ENCODE results near the gene CHMP1A. TPM values are rescaled to one million over a fixed set of nuclear protein-coding genes. Genes with fewer than 3 reads are reported as not detected.
"Not testable (repeated sequence)": the region's sequence is repeated elsewhere in the genome, so short reads cannot be mapped to it uniquely, and the experiment has no call there.

CHMP1A gene
- polyA plus RNA-seq, 2 of the 4 experiments (the other 2 are of a cell fraction), result 36.4 to 91.7 TPM

GRCh38 chr16:89695086-89695874 lies 37.8 kb upstream of the CHMP1A start:
- ChIA-PET POLR2A (interaction anchor here (4.4 kb wide), 1 partner anchor 9 kb away, joined by 26 read pairs; the partner anchor contains the start of gene CDK10), CTCF (interaction anchor here (0.6 to 1.0 kb wide), 2 partner anchors 101 to 166 kb away, joined by 3 read pairs; no protein-coding TSS in a partner anchor)
- H3K9me3 ChIP-seq, result no peaks in the 10 kb centered on the region
- no peak overlapping the region for H3K4me3 ChIP-seq
- no peak for TF ChIP-seq ZSCAN20 (CRISPR knock-in tag; IDR thresholded peaks at IDR 0.05)
- H3K4me1 ChIP-seq, result peaks cover 5% of the 10 kb centered on the region; the same call in 2 of the 3 replicates
- 93% methylated on average over 24 of the region's 31 CpGs for WGBS (ENCODE audit: missing lambda C conversion rate)
- H3K4me2 ChIP-seq, result no peak overlapping the region
- ATAC-seq (peak; percentile 1 to 3; a peak in 1 of 6 replicates), DNase-seq (ENCODE audit: low read depth in 1 of 2, low spot score in 1 of 2) (no peak), FAIRE-seq (no peak)
- H3K27ac ChIP-seq, result no peak overlapping the region

- FAIRE-seq; H3K4me2 ChIP-seq; ATAC-seq; H3K9me3 ChIP-seq; H3K4me3 ChIP-seq; DNase-seq (ENCODE audit: low read depth in 1 of 2, low spot score in 1 of 2); H3K27ac ChIP-seq; H3K4me1 ChIP-seq: not testable (repeated sequence)
- 90% methylated on average over 6 of the region's 23 CpGs for WGBS (ENCODE audit: missing lambda C conversion rate)
- CTCF ChIA-PET, result interaction anchor here (0.6 to 1.0 kb wide), 2 partner anchors 101 to 167 kb away, joined by 3 read pairs; no protein-coding TSS in a partner anchor
- POLR2A ChIA-PET, result interaction anchor here (4.4 kb wide), 1 partner anchor 8 kb away, joined by 26 read pairs; the partner anchor contains the start of gene CDK10
Measured at GRCh38 chr16:89694784-89695085, 37.2 kb upstream of the CHMP1A start.

GRCh38 chr16:89693931-89694783 lies 36.6 kb upstream of the CHMP1A start:
- no peak overlapping the region for H3K27ac ChIP-seq
- 91% methylated on average over 17 of the region's 32 CpGs for WGBS (ENCODE audit: missing lambda C conversion rate)
- H3K4me1 ChIP-seq, result no peaks in the 10 kb centered on the region
- TF ChIP-seq HOXA7 (CRISPR knock-in tag; IDR thresholded peaks at IDR 0.05), result no peak
- no peak for TF ChIP-seq POLR2A (IDR thresholded peaks at IDR 0.05; ENCODE audit: low read length)
- no peak for TF ChIP-seq CEBPB (IDR thresholded peaks at IDR 0.05)
- TF ChIP-seq ZNF302 (CRISPR knock-in tag; IDR thresholded peaks at IDR 0.05), result no peak
- TF ChIP-seq TP53 (CRISPR knock-in tag; IDR thresholded peaks at IDR 0.05), result no peak
- TF ChIP-seq RNF2 (IDR thresholded peaks at IDR 0.05; ENCODE audit: borderline replicate concordance, low read depth), result no peak
- TF ChIP-seq POLR2AphosphoS2 (conservative IDR thresholded peaks at IDR 0.05; ENCODE audit: low read length), result no peak
- TF ChIP-seq MAX (IDR thresholded peaks at IDR 0.05), result no peak
- TF ChIP-seq HMGXB4 (CRISPR knock-in tag; IDR thresholded peaks at IDR 0.05; ENCODE audit: borderline replicate concordance), result no peak
- TF ChIP-seq NPAS2 (CRISPR knock-in tag; IDR thresholded peaks at IDR 0.05; ENCODE audit: borderline replicate concordance), result no peak
- no peak for TF ChIP-seq HOXB5 (CRISPR knock-in tag; IDR thresholded peaks at IDR 0.05)
- no peak for TF ChIP-seq RCOR1 (IDR thresholded peaks at IDR 0.05; ENCODE audit: low read depth, low read length)
- no peak for TF ChIP-seq MYC (IDR thresholded peaks at IDR 0.05; ENCODE audit: borderline replicate concordance, low read length)
- no peak for TF ChIP-seq ATOH8 (CRISPR knock-in tag; IDR thresholded peaks at IDR 0.05; ENCODE audit: low read depth)
- no peak for TF ChIP-seq HES2 (IDR thresholded peaks at IDR 0.05)
- no peak for TF ChIP-seq SMC3 (IDR thresholded peaks at IDR 0.05)
- no peak for TF ChIP-seq NFE2L2 (conservative IDR thresholded peaks at IDR 0.05; ENCODE audit: low read length)
- ChIA-PET CTCF (interaction anchor here (0.6 to 1.0 kb wide), 3 partner anchors 78 to 167 kb away, joined by 3 to 4 read pairs (median 3); no protein-coding TSS in a partner anchor), POLR2A (no interaction called here)
- ATAC-seq, result peak in 1 of 2 experiments; percentile 2; a peak in 3 of 6 replicates
- H3K4me3 ChIP-seq, result no peak overlapping the region
- FAIRE-seq, result no peak
- H3K4me2 ChIP-seq, result no peak overlapping the region
- H3K9me3 ChIP-seq, result no peaks in the 10 kb centered on the region
- no peak for DNase-seq (ENCODE audit: low read depth in 1 of 2, low spot score in 1 of 2)

Data from A549 (cell line).